Embryonic facial prominence (tissue), 1 donor: Measurements from ENCODE around the gene CHMP4A.
"Not testable (repeated sequence)": the region's sequence is repeated elsewhere in the genome, so short reads cannot be mapped to it uniquely, and the experiment has no call there.

Experiments used
- DNase-seq: peaks from one replicate; pipeline ENCODE4 v3.0.0-alpha.2; 2016; ENCODE audit errors: extremely low spot score

CHMP4A gene

GRCh38 chr14:24247422-24247821, 34.1 kb upstream of the CHMP4A start:
- DNase-seq: no peak

- no peak for DNase-seq
These were observed 33.5 kb upstream of the CHMP4A start for GRCh38 chr14:24246765-24247212.

- not testable (repeated sequence) for DNase-seq
These were observed 32.1 kb upstream of the CHMP4A start for GRCh38 chr14:24245350-24245749.

GRCh38 chr14:24243336-24243836, 30.1 kb upstream of the CHMP4A start:
- DNase-seq: no peak

DNA sequence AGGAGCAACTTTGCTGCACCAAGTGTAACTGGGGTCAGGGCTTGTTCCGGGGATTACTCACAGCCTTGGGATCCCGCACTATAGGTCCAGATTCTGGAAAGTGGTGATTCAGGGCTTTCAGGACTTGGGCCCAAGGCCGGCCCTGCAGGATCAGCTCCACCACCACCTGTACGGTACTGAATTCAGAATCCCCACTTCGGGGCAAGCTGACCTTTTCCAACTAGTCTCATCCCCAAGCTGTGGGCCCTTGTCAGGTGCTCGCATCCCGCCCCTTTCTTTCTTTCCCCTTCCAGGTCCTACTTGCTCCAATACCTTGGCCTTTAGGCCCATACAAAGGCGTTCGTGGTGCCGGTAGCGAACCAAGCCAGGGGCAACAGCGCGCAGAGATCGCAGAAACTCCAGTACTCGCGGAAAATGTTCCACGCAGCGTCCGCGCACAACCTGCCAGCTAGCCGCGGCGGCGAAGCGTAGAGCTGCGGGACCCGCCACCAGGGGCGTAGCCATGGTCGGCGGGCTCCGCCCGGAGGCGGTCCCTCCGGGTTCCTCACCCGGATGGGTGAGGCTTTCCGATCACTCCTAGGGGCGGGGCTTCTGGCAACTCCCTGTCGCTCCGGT, 28.6 kb upstream of the CHMP4A start:
- DNase-seq: peak; percentile 99

DNA sequence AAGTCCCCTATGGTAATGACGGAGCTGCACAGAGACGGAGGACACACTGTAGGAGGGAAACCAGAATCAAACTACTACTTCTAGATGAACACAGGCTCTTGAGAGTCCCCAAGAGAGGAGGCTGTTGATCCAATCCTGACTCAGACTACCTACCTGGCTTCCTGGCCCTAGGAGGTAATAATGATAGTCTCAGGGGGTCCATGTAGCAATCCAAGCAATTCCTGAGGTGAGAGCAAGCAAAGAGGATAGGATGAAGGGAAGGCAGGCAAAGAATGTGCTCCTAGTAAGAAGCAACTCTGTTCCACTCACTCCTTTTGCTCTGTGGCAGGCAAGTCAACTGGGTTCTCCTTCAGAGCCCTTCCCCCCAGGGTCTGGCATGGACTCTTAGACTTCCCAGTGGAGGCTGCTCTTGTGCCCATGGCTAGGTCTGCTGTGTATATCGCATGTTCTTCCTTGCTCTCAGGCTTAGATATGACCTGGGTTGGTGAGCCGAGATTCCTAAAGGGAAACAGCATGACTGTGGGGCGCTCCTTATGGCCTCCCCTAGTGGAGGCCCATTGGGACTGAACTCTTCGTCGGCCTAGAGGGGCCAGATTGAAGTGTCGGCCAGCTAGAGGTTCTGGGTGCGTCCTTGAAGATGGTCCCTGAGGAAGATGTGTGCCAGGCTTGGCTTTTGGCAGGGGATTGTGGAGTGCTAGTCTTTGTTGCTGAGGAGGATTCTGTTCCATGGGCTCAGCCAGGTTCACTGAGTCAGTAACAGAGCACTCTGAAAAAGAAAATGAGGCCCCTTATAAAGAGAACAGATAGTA, 27.0 kb upstream of the CHMP4A start:
- no peak for DNase-seq

GRCh38 chr14:24238527-24239037, 25.3 kb upstream of the CHMP4A start:
- DNase-seq: no peak

- no peak for DNase-seq
These were observed 24.8 kb upstream of the CHMP4A start for GRCh38 chr14:24238123-24238522.

DNA sequence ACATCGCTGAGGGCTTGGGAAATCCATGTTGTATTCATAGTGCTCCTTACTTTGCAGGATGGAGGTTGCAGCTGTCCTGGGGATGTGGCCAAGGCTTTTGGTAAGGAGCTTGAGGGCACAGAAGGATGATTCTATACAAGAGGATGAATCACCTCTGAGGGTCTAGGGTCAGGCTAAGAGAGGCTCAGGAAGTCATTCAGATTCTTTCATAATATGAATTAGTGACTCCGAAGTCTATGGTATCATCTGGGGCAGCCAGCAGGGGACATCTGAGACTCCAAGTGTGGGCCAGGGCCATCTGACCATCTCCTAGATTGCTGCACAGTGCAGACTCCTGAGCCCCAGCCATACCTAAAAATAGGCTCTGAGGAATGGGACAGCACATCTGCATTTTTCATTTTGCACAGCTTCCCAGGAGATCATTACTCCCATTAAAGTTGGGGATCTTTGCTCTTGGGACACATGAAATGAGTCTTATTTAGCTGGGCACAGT, 24.2 kb upstream of the CHMP4A start:
- no peak for DNase-seq

DNA sequence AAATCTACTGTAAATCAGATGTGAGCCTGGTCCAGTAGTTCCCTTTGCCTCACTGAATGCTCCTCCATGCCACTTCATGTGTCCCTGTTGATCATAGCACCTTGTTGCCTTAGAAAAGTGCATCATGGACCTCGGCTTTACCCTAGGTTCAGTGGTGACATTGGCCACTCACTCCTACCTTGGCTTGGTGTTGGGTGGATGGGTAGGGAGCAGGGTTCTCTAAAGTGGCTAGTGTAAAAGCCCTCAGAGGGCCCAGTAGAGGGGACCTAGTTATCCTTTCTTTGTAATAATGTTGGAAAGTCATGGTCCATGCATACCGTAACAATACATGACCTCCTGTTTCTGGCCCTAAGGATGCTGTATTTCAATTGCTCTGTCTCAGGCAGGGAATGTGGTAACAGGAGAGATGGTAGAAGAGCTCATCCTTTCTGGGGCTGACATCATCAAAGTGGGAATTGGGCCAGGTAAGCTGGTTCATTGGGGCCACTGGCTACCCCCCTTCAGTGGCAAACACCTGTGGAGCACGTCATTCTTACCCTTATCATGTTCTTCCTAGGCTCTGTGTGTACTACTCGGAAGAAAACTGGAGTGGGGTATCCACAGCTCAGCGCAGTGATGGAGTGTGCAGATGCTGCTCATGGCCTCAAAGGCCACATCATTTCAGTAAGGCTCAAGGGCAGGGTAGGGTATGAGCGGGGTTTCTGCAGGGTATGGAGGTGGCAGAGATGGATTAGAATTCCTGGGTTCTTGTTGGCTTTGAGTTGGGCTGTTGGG, 23.6 kb upstream of the CHMP4A start:
- DNase-seq: no peak

DNA sequence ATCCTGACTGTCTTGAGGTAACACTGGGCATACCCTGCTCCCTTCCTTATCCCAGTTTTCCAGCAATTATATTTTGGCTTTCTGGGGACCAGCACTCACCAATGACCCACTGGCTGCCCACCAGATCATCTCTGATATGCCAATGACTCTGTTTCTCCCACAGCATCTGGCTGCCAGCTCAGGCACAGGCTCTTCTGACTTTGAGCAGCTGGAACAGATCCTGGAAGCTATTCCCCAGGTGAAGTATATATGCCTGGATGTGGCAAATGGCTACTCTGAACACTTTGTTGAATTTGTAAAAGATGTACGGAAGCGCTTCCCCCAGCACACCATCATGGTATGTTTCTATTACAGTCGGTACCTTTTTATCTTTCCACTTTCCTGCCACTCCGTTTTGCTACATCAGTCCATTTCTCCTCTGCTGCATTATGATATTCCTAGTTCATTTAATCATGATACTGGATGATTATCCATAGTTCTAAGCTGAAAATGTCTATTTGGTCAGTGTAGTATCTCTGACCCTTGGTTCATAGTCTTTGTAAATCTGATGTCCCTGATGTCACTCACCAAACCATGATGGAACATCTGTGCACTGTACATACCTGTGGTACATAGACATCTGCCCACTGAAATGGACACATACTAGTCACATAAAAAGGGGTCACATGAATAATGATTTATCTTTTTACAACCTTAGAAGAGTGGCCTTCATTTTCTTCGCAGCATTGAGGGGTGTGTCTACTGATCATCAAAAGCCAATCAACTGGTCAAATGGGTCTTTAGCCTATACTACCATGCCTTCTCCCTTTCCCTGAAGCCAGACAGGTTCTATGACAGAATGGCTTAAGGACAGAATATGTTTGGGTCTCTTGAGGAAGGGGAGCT, 22.8 kb upstream of the CHMP4A start:
- no peak for DNase-seq

GRCh38 chr14:24234095-24235005, 21.1 kb upstream of the CHMP4A start:
- DNase-seq: no peak

DNA sequence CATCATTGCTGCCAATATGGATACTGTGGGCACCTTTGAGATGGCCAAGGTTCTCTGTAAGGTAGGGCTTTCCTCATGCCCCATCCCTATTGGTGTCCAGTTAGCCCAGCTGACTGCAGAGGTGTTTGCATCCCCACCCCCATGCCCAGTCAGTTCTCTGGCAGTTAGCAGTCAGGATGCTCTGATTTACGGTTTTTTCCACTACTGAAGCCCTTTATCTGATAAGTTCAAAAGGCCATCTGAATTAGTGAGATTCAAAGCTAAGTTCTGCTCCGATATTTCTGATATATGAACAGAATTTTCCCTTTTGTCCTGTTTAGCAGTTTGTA, 20.2 kb upstream of the CHMP4A start:
- DNase-seq: no peak

DNA sequence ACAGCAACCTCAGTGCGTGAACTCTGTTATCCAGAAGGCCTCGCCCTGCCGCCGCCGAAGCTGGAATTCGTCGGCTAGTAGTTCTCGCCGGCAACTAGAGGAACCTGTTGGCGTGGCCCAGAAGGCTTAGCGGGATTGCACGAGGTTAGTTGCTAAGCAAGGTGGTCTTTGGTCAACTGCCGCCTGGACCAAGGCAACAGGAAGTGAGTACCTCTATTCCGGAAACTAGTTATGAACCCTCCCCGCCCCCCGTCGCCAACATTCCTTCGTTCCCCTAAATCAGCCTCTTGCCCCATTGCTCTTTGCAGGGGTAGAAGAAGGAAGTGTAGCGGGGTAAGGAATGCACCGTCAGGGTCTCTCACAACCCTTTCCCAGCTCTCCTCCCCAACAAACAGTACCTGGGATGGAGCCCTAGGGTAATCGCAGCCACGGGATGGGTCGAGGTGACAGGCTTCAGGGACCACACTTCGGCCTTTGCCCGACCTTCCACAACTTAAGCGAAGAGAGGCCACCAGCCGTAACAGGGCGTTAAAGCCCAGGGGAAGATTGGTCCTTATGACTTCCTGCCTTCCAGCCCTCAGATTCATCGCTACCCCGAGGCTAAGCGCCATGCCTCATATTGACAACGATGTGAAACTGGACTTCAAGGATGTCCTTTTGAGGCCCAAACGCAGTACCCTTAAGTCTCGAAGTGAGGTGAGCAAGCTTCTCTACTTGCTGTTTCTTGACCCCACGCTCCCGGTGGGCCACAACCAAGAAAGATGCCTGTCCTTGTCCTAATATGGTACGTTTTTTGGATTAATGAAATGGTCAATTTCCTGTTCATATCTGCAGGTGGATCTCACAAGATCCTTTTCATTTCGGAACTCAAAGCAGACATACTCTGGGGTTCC, 19.6 kb upstream of the CHMP4A start, which contains the start of gene GMPR2:
TSS of gene GMPR2 (plus strand) at position 285 of the 893 bp plus-strand sequence. CDS start at position 610, 325 bp downstream.
- no peak for DNase-seq

DNA sequence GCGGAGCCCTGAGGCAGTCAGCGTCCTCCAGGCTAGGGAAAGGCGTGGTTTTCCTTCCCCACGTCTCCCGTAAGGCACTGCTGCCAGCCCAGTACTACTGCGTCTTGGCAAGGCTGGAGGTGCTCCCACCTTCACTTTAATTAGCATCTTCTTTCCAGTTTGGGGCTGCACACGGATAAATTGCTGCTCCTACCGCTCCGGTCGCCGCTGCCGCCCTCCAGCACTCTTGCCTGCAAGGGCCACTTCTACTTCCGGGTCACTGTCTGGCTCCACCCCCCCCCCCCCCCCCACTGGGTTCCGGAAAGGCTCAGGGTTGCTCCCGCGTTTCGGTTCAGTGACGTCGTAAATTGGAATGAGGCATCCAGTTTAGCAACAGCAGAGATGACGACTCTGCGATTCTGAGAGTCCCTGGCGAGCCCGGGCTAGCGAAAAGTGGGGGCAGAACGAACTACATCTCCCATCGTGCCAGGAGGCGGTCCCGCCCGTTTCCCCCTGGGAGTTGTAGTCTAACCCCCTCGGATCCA, 18.9 kb upstream of the CHMP4A start, which contains the start of gene NEDD8:
TSS of gene NEDD8 (minus strand) at position 247 of the 524 bp plus-strand sequence. CDS start at position 147, 100 bp downstream.
- peak; percentile 77 for DNase-seq

- no peak for DNase-seq
These were observed 18.2 kb upstream of the CHMP4A start for GRCh38 chr14:24231263-24232120.

DNA sequence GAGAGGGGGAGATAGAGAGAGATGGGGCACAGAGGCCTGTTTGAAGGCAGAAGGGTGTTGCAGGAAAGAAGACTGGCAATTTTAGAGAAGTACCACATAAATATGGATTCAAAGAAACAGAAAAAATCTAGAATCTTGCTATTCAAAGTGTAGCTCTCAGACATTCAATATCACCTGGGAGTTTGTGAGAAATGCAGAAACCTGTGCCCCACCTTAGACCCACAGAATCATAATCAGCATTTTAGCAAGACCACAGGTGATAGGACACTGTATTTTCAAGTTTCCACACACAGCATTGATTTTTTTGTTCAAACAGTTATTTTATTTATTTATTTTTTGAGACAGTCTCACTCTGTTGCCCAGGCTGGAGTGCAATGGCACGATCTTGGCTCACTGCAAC, 15.6 kb upstream of the CHMP4A start:
- DNase-seq: no peak
